HUDEP-2 (cell line): Measurements from ENCODE around the gene DIABLO.
"Not testable (repeated sequence)": the region's sequence is repeated elsewhere in the genome, so short reads cannot be mapped to it uniquely, and the experiment has no call there.

Experiments used
- DNase-seq, 76 experiments: peaks; one replicate each; lab custom pipeline; 2025; ENCODE audit not compliant: unreplicated experiment in 76 of 76; lab: John Stamatoyannopoulos, UW

DIABLO gene

DNA sequence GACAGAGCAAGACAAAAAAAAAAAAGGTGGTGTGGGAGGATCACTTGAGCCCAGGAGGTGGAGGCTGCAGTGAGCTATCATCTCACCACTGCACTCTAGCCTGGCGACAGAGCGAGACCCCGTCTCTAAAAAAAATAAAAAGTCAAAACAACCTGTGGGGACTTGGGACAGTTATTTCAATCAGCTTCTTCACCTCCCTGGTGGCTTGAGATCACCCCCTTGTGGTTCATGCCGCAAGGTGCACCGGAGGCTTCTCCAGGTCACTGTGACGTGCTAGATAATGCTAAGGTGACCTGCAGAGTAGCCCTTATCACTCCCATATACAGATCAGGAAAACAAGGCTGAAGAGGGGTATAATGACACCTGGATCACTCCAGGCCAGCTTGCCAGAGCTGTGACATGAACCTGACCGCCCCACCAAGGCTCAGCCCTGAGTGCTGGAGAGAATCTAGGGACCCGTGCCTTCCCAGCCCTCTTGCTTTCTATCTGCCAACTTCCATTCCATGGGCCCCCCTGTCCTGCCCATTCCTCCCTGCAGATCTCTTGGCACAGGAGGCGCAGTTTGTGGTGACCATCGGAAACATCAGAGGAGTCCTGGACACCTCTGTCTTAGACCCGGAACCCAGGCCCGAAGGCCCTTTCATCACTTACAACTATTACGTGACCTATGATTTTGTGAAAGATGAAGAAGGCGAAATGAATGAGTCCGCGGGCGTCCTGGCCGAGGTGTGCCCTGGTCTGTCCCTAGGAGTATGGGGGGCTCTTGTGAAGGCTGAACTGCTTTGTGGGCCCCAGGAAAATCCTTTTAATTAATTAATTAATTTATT is 34.8 kb downstream of the DIABLO start:
- peak in 63 of 76 experiments; percentile 4 to 77 (median 43) for DNase-seq

GRCh38 chr12:122189626-122190475 is 36.0 kb downstream of the DIABLO start:
- DNase-seq = no peak

DNA sequence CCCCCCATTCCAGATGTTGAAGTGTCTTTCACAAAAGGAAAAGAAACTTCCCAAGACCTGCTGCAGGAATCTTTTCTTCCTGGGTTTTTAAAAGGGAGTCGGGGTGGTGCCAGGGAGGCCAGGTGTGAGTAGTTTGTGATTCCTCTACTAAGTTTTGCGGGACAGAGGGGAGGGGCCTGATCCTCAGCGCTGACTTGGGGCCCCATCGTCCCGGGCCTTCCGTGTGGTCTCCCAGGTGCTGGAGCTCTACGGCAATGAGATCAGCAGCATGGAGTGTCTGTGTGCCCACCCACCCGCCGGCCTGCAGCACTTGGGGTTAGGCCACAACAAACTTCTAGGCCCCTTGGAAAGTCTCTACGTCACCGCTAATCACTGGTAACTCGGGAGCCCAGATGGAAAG is 38.4 kb downstream of the DIABLO start:
- no peak for DNase-seq

- DNase-seq = no peak
Observed at GRCh38 chr12:122185494-122186082, 40.3 kb downstream of the DIABLO start.

- DNase-seq = no peak
Observed at GRCh38 chr12:122185079-122185478, 40.8 kb downstream of the DIABLO start.

DNA sequence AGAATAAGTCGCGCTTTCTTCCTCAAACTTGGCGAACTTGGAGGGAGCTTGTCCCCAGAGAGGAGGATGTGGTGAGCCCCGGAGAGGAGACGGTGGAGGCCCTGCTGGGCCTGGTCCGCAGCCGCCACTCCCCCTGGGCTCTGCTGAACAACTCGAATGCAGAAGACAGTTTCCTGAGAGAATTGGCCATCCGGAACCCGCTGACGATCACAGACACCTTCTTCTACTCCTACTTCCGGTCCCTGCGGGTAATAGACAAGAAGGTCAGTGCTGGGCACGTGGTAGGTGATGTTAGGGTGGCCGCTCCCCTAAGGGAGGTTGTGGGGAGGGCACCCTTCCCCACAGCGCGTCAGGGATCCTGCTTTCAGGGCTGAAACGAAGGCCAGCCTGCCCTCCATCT is 41.3 kb downstream of the DIABLO start:
- no peak for DNase-seq

GRCh38 chr12:122183588-122183940 is 42.3 kb downstream of the DIABLO start:
- DNase-seq = no peak

GRCh38 chr12:122182887-122183587 is 42.8 kb downstream of the DIABLO start, which contains the start of gene LRRC43:
Gene LRRC43, plus strand, starts transcription at chr12:122183123. Its CDS starts 22 bp downstream, at chr12:122183145.
- DNase-seq = peak in 1 of 76 experiments; percentile 10

- not testable (repeated sequence) for DNase-seq
Observed at GRCh38 chr12:122176473-122176872, 49.4 kb downstream of the DIABLO start.

- no peak for DNase-seq
Observed at GRCh38 chr12:122174155-122174845, 51.6 kb downstream of the DIABLO start, which contains the start of gene IL31. Gene IL31, minus strand, starts transcription at chr12:122174221. Its CDS starts 49 bp downstream, at chr12:122174172.

DNA sequence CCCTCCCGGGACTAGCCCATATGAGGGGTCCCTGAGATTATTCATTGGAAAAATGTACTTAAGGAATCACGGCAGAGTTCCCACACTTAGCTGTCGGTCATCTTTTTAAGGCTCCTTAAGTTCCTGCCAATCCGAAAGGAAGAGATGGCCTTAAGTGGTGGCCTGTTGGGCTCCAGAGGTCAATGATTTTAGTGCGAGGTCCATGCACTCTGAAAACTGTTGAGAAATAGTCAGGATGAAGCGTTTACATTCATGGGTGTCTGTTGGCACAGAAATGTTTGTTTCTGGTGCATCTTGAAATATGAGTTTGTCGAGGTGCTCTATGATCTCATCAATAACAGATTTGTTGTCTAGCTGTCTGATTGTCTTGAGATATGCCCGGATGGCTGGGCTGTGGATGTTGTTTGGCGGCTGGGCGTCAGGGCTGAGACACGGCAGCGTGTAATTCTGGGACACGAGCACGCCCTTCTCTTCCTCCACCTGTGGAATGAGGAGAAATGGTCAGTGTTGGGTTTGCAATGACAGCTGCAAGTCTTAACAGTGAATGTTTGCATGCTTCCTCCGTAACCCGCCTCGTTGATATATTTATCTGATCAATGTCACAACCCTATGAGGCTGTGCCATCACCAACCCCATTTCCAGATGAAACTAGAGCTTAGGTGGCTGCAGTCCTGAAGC is 53.5 kb downstream of the DIABLO start:
- DNase-seq = no peak

DNA sequence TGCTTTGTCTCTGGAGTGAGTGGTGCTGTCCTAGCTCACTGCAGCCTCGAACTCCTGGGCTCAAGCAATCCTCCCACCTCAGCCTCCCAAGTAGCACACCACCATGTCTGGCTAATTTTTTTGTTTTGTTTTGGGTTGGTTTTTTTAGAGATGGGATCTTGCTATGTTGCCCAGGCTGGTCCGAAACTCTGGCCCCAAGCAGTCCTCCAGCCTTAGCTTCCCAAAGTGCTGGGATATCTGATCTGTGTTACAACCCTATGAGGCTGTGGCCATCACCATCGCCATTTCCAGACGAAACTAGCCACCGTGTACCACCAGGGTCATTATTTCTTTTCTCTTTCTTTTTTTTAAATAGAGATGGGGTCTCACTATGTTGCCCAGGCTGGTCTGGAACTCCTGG is 54.5 kb downstream of the DIABLO start:
- DNase-seq = no peak

DNA sequence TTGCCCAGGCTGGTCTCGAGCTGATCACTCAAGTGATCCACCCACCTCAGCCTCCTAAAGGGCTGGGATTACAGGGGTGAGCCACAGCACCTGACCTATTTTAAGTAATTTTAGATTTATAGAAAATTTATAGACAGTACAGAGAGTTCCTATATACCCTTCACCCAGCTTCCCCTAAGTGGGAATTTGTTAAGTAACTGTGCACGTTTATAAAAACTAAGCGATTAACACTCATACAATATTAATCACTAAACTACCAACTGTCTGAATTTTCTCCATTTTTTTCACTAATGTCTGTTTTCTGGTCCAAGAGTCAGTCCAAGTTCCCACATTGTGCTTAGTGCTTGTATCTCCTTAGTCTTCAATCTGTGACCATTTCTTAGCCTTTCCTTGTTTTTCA is 57.4 kb downstream of the DIABLO start:
- no peak for DNase-seq

GRCh38 chr12:122167356-122167925 is 58.4 kb downstream of the DIABLO start:
- no peak for DNase-seq

- no peak for DNase-seq
Observed at GRCh38 chr12:122166422-122167349, 59.2 kb downstream of the DIABLO start.

GRCh38 chr12:122162976-122163375 is 62.9 kb downstream of the DIABLO start:
- no peak for DNase-seq

GRCh38 chr12:122161682-122162081 is 64.2 kb downstream of the DIABLO start:
- DNase-seq = no peak

- DNase-seq = no peak
Observed at GRCh38 chr12:122160761-122161160, 65.1 kb downstream of the DIABLO start.
